GM21737 (cell line): ENCODE results near the gene APCDD1L.
"Not testable (repeated sequence)": the region's sequence is repeated elsewhere in the genome, so short reads cannot be mapped to it uniquely, and the experiment has no call there.

Source experiments
- ATAC-seq: cut with Tn5 transposase; IDR thresholded peaks from one replicate; pipeline ENCODE4 v1.9.1; 2021; ENCODE audit warnings: mild to moderate bottlenecking, moderate library complexity; ENCODE audit not compliant: unreplicated experiment

APCDD1L gene

DNA sequence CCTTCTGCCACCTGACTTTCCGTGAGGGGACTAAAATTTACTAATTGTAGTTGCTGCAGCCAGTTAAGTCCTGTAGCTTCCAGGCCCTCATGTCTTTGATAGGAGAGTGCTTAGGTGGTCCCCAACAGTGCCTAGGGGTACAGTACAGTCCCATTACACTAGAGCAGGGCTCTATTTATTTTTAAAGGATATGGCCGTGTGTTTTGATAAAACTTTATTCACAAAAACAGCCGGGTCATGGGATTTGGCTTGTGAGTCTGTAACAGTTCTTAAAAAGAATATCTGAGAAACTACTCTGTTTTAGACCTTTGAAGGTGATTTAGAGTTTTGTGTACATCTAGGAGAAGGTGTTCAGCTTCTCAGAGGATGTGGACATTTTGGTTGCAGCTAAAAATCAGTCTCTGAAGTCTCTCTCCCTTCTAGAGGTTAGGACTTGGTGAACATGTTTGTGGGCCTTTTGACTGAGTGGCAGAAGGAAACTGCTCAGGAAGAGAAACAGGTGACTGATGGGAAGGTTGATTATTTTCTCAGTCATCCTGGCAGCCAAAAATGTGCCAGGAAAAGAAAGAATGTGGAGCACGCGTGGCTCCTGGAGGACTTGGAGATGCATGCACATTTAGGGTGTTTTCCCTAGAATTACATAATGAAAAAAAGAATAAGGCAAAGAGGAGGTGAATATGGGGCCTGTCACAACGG, 68.8 kb downstream of the APCDD1L start:
- no peak for ATAC-seq

DNA sequence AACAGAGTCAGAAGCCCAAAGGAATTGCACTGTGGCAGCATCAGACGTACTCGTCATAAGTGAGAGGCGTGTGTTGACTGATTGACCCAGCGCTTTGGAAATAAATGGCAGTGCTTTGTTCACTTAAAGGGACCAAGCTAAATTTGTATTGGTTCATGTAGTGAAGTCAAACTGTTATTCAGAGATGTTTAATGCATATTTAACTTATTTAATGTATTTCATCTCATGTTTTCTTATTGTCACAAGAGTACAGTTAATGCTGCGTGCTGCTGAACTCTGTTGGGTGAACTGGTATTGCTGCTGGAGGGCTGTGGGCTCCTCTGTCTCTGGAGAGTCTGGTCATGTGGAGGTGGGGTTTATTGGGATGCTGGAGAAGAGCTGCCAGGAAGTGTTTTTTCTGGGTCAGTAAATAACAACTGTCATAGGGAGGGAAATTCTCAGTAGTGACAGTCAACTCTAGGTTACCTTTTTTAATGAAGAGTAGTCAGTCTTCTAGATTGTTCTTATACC, 70.4 kb downstream of the APCDD1L start:
- ATAC-seq, result no peak

DNA sequence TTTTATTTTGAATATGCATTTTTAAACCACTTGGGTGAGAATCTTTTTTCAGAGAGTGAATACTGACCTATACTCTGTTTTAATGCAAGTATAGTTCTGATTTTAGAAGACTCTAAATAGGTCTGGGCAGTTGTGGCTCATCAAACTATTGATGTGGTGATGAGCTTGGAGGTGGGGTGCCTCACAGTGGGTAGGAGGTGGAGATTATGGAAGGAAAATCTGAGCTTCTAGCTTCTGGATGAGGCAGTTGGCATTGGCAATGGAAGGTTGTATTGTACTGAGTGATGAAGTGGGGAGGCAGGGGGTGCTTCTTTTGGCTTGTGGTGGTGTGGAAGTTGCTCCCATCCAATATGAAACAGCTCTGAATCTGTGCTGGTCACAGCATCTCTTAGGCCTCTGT, 73.5 kb downstream of the APCDD1L start:
- no peak for ATAC-seq

DNA sequence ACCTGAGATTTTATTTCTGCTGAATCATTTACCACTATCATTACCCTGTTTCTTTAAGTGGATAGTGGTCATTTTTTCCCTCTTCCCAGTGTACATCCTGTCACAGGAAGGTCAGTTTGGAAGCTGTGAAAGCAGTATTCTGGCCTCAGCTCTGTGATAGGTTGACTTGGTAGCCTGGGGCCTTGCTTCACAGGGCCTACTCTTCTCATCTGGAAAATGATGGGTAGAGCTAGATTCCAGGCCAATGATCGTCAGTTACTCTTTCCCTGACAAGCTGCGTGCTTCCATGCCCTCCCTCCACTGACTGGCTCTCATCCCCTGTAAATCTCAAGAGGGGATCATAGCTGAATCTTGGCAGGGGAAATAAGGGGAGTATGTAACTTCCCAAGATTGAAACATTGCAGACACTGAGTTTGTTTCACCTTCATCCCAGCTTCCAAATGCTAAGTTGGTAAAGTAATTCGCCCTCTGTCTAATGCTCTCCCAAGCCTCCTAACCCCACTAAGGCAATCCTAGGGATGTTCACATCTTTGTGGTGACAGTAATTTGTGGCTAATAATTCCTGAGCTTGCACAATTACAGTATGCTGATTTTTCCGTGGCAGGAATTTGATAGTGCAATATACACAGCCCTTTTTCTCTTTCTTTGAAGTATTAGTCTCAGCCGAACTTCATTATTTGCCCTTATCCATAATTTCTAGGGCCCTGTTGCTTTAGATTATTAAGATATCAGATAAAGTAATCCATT, 75.0 kb downstream of the APCDD1L start:
- no peak for ATAC-seq

DNA sequence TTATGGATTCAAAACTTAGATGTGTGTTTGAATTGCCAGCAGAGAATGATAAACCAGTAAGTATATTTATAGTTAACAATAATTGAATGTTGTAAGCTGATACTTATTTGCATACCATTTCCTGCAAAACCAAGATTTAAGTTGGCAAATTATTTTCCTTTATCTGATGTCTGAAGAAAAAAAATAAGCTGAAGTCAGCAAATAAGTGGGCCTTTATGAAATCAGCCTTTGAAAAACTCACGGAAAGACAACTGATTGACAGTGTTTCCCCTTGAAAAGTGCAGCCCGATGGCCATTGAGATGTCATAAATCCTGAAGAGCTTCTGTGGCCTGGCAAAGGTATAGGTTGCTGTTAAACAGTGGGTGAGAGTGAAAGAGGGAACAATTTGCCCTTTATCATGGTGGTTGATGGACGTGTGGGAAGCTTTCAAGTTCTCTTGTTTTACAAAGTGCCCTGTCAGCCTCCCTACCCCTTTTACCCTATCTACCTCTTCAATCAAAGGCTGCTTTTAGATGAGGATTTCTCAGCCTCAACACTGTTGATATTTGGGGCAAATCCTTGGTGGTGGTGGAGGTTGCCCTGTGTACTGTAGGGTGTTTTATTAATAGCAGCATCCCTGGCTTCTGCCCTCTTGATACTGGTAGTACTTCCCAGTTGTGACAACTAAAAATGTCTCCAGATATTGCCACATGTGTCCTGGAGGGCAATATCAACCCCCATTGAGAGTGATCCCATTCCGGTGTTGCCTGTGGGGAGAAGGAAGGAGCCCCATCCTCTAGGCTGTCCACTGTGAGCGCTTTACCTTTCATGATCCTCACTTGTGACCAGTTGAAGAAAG, 76.0 kb downstream of the APCDD1L start:
- ATAC-seq, result no peak

DNA sequence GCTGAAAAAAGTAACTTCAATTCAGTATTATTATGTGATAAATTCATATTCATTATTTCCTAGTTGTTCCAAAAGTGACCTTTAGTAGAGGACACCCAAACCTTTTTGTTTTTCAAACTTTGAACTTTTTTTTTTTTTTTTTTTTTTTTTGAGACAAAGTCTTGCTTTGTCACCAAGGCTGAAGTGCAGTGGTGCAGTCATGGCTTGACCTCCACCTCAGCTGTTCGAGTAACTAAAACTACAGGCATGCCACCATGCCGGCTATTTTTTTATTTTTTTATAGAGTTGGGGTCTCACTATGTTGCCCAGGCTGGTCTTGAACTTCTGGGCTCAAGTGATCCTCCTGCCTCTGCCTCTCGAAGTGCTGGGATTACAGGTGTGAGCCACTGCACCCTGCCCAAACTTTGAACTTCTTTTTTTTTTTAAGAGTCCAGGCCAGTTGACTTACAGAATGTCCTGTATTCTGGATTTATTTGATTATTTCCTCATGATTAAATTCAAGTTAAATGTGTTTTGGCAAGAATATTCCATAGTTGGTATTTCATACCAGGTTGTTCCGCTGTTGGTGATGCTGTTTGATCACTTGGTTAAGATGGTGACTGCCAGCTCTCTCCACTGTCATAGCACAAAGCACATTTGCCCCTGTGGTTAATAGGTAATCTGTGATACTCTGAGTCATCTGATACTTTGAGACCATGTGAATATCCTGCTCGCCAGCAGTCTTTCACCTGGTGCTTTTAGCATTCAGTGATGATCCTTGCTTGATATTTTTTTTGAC, 78.1 kb downstream of the APCDD1L start:
- ATAC-seq, result peak; percentile 75

DNA sequence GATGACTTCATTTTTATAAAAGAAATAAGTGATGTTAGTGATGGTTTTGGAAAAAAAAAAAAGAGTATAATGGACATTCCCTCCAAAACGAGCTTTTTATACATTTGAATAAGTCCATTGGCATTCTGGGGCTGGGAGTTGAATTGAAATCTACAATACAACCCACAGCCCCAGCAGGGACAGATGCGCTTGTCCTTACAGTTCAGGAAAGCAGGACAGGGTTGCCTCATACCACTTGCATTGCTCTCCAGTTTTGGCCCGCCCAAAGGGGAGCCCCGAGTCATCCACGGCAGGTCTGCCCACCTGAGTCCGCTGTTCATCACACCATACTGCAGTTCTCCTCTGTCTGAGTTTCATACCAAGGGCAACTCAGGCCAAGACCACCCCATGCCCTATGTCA, 80.0 kb downstream of the APCDD1L start:
- ATAC-seq, result no peak

DNA sequence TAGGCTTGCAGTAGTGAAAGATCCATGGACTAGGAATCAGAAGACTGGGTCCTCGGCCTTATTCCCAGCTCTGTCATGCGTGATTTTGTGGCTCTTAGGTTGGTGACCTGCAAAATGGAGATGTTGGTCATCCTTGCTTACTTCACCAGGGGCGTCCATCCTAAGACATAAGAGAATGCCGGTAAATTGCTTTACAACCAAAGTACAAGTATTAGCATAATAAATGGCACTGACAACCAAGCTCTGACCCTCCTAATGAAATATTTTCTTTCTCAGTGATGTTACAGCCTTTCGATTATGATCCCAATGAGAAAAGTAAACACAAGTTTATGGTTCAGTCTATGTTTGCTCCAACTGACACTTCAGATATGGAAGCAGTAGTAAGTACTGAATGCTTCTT, 80.9 kb downstream of the APCDD1L start:
- ATAC-seq, result no peak

DNA sequence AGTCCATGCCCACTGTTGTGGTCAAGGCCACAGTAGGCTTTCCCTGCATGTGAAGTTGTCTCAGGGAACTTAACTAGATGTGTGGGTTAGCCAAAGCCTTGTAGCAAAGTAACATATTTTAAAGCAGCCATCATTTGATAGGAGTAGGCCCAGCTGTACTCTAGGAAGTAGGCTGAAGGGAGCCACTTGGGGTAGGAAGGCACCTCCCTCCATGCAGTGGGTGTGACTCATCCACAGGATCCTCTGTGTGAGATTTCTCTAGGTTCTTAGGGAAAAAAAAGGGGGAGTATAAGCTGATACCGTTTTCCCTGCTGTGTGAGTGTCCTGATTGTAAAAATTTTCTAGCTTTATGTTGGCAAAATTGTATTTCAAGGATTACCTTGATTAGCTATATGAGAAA, 81.4 kb downstream of the APCDD1L start:
- ATAC-seq, result no peak

DNA sequence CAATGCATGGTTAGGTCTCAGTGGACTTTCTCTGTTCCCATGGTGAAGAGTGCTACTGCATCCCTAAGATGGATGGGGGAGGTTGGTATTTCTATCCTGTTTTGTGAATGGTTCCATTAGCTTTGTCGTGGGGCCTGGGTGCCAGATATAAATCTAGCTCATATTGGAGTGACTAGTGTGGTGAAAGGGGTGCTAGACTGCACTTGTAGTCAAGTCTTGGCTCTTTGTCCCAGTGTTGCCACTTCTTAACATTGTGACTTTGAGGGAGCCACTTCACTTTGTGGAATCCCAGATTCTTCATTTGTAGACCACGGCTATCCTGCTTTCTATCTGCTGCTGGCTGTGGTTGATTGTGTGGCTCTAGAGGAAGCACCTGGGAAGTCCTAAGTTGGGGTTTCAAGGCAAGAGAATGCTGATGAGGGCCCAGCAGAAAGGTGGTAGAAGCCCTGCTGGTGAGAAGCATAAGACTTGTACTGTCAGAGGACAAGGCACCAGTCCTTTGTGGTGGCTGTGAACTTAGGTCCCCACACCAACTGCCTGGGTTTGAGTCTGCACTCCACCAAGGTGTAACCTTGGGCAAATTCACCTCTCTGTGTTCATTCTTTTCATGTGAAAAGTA, 82.1 kb downstream of the APCDD1L start:
- no peak for ATAC-seq

DNA sequence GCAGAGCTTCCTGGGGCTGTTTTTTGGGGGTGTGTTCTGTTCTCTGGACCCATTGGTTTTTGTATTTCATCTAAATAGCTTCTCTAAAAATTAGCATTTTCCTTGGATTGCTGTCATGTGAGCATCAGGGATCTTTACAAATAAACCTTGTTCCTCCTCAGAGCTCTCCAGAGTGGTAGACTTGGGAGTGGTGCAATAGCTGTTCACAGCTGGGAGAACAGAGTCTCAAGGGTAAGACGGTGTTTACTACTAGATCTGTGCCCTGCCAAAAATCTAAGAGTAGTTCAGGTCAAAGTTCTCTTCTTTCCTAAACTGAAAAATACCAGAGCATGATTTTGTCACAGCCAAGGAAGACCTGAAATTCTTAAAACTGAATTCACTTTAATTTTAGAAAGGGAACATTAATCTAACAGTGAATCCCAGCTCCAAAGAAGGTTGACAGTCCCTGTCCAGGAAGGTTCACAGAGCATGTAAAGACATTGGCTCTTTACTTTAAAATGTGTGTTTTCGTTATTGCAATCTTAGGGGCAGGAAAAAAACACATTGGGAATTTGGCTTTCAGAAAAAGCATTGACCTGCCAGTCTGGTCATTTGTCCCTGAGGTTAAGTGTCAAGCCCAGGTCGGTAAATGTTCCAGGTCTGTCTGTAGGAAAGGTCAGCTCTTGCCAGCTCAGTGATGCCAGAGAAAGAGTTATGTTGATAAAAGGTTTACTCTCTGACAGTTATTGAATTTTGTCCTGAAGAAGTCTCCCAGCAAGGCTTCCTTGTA, 82.8 kb downstream of the APCDD1L start:
- ATAC-seq, result no peak

DNA sequence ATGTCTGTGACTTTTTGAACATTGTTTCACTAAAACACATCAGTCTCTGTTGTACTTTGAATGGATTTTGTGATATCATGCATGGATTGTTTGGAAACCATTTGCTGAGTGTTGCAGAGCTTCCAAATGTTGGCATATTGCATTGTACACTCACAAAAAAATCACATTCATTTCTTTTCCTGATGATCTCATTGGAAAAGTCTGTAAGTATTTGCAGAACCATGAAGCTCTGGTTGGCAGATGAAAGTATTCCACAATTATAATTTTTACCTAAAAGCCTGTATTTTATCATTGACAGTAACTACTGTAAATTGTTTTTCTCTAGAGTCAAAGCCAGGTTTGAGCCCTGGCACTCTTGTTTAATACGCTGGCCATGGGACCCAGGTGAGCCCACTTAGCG, 84.1 kb downstream of the APCDD1L start:
- no peak for ATAC-seq

DNA sequence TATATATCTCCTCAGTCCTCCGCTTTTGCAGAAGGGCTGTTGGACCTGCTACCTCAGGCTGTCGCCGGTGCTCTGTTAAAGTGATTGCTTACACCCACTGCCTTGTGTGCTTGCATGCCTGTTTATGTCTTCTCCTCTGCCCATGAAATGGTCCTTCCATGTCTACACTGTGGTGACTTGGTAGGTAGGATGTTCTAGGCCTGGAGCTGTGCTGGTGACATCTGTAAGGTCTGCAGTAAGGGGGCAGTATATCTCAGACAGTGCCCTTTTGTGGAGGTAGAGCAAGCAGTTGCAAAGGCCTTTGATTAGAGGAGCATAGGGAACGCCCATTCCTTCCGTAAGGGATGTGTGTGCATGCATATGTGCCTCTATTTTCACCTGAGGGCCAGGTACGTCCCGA, 85.9 kb downstream of the APCDD1L start:
- ATAC-seq, result no peak

DNA sequence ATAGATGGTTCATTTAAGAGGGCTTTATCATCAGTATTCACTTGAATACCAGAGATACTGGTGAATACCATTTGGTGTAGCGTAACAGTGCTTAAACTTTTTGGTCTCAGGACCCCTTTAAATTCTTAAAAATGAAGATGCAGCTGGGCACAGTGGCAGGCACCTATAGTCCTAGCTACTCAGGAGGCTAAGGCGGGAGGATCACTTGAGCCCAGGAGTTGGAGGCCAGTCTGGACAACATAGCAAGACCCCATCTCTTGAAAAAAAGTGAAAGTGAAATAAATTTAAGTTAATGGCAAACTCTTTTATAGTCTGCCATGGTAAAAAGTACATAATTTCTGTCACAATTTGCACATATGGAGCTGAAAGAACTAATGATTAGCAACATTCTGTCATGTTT, 86.8 kb downstream of the APCDD1L start:
- no peak for ATAC-seq

DNA sequence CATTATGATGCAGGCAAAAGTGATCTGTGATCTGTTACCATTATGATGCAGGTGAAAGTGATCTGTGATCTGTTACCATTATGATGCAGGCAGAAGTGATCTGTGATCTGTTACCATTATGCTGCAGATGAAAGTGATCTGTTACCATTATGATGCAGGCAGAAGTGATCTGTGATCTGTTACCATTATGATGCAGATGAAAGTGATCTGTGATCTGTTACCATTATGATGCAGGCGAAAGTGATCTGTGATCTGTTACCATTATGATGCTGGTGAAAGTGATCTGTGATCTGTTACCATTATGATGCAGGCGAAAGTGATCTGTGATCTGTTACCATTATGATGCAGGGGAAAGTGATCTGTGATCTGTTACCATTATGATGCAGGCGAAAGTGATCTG, 87.6 kb downstream of the APCDD1L start:
- ATAC-seq, result not testable (repeated sequence)

DNA sequence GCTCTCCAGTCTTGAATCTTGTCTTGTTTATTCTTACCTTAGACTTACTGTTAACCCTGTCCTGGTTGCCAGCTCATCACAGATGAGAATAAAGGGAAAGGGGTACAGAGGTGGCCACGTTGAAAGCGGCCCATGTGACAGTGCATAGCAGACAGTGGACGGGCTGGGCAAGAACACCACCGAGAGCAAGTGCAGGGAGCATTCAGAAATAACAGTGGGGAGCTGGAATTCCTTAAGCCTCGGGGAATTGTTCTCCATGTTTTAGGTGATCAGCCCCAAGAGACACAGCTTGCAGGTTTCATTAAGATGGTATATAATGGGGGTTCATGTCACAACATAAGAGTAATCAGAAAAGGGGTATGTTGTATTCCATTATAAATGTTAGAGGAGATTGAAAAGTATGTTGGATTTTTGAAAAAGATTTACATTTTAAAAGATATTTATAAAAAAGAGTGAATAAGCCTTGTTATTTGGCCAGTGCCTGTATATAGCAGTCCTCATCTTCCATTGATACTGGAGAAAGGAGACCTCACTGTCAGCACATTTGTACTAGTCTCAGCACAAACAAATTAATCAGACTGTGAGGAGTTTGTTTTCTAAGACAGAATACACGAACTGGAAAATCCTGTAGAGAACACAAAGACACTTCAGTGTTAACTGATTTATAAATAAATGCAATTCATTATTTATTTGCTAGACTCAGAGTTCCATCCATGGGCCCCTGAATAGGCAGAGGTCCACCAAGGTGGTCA, 90.8 kb downstream of the APCDD1L start:
- no peak for ATAC-seq

DNA sequence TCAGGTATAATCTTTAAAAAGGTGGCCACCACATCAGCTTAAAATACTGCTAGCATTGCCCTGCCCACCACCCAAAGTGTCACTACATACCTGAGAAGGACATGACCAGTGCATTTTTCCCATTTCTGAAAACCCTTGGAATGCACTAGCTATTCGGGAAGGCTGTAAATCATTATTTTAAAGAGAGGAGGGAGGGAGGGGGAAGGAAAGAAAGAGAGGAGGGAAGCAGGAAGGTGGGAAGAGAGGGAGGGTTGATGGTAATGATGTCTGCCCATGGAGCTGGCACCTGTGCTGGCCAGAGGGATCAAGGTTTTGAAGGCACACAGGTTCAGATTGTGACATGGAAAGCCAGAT, 93.7 kb downstream of the APCDD1L start:
- ATAC-seq, result no peak

DNA sequence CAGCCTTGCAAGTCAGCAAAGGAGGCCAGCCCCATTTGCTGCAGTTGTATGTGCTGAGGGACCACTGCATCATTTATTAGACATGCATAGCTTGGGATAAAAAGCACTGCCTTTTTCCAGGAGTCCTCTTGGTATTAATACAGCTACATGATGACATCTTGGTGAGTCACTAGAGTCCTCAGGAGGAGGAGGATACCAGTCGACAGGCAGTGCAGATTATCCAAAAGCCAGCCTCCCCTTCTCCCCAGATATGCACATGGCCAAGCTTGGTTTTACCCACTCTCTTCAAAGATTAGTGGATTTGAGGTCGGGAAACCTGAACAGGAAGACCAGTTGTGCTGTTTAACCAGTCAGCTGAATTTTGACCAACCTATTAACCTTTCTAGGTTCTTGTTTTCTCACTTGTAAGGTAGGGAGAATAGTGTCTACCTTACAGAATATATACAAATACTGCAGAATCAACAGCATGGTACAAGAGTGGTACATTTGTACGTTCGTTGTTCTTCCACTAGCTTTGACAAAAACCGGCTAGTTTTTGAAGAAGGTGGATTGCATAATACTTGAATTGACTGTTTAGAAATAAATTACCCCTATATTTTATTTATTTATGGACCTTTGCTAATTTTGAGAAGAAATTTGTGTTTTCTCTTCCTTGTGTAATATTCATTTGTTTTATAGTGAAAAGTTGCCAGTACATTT, 94.3 kb downstream of the APCDD1L start:
- no peak for ATAC-seq
